HG02642 (cell line): ENCODE data around the gene SERPINE3.

Source experiments
- ATAC-seq: cut with Tn5 transposase; IDR thresholded peaks from one replicate; pipeline ENCODE4 v1.9.1; 2021; ENCODE audit warnings: mild to moderate bottlenecking; ENCODE audit not compliant: unreplicated experiment, poor library complexity

Gene SERPINE3

DNA sequence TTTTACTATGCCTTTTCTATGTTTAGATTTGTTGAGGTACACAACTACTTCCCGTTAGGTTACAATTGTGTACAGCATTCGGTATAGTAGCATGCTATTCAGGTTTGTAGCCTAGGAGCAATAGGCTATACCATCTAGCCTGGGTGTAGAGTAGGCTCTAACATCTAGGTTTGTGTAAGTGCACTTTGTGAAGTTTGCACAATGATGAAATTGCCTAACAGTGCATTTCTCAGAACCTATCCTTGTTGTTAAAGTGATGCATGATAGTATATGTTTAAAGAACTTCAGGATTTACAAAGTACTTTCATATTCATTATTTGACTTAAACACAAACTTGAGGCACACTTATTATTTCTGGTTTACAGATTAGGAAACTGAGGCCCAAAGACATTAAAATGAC is 11.5 kb upstream of the SERPINE3 start:
- ATAC-seq: no peak

DNA sequence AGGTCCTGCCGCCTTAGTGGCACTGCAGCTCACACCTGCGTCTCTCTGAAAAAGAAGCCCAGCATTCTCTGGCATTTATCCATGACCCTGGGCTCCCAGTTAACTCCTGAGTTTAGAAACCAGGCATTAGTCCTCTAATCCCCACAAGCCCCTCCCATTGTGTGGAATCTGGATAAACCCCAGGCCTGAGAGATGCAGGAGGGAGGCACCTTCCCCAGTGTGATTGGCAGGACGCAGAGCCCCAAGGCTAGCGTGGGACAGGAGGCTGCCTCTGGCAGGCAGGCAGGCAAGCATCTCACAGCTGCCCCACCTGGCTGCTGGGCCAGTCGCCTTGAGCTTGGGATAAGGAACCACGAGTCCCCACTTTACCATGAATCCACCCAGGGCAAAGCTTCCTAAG is 11.0 kb upstream of the SERPINE3 start:
- ATAC-seq: no peak

GRCh38 chr13:51329606-51330005 is 9.9 kb upstream of the SERPINE3 start:
- no peak for ATAC-seq

DNA sequence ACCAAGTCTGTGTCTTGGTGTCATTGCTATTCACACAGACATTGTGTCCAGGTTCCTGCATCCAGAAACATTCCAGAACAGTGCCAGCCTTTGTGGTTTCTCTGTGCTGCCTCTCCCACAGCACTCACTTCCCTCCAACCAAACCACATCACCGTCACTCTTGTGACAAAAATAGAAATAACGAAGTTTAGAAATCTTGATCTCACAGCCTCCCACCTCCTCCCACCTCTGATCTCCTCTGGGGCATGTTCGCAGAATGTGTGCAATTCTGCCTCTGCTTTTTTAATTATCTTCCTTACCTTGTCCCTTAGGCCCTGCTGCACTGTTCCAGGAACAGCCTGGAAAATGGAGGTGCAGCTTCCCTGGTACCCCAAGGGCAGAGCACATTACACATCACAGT is 8.7 kb upstream of the SERPINE3 start:
- ATAC-seq: no peak

GRCh38 chr13:51331354-51331861 is 8.1 kb upstream of the SERPINE3 start:
- peak; percentile 67 for ATAC-seq

- no peak for ATAC-seq
Observed at GRCh38 chr13:51332566-51333361, 6.7 kb upstream of the SERPINE3 start.

- ATAC-seq: no peak
Observed at GRCh38 chr13:51333421-51333820, 6.1 kb upstream of the SERPINE3 start.

DNA sequence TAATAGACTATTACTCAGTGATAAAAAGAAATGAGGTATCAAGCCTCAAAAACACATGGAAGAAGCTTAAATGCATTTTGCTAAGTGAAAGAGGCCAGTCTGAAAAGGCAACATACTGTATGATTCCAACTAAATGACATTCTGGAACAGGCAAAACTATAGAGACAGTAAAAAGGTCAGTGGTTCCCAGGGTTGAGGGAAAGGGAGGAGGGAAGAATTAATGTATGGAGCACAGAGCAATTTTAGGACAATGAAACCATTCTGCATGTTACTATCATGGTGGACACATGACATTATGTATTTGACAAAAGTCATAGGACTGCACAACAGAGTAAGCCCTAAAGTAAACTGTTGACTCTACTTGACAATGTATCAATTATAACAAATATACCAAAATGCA is 5.7 kb upstream of the SERPINE3 start:
- ATAC-seq: no peak

GRCh38 chr13:51336746-51337145 is 2.7 kb upstream of the SERPINE3 start:
- no peak for ATAC-seq

- no peak for ATAC-seq
Observed at GRCh38 chr13:51339952-51340732, 651 bp downstream of the SERPINE3 start.

GRCh38 chr13:51341232-51341631 is 1.7 kb downstream of the SERPINE3 start:
- no peak for ATAC-seq

DNA sequence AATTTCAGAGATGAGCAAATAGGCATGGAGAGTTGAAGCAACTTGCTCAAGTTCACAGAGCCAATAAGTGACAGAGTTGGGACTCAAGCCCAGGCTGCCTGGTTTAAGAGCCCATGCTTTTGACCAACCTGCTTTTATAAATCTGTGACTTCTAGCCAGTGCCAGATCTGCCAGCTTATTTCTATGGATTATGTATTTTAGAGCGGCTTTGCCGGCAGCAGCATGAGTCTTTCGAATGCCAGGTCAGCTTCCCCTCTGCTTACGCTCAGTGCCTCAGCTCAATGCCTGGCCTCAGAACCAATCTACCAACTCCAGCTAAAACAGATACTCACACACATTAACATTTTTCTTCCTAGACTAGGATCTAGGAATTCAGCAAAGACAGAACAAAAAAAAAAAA is 2.3 kb downstream of the SERPINE3 start:
- ATAC-seq: no peak

- ATAC-seq: no peak
Observed at GRCh38 chr13:51342706-51343105, 3.2 kb downstream of the SERPINE3 start.

DNA sequence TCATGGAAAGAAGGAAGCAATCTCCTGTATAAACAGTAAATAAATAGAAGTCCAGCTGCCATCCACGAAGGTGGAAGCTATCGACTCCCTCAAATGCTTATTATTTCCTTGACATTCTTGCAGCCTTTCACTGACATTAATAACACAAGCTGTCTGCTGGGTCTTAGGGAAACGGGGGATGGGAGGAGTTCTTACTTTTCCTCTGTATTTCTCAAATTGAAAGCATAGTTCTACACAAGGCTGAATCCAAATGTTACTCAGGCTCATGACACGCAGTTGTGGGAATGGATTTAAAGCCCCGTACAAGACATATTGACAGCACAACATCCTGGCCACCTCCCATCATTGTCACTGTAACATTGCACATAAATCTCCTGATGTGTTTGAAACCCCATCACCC is 4.0 kb downstream of the SERPINE3 start:
- ATAC-seq: no peak

GRCh38 chr13:51346397-51346796 is 6.9 kb downstream of the SERPINE3 start:
- no peak for ATAC-seq

DNA sequence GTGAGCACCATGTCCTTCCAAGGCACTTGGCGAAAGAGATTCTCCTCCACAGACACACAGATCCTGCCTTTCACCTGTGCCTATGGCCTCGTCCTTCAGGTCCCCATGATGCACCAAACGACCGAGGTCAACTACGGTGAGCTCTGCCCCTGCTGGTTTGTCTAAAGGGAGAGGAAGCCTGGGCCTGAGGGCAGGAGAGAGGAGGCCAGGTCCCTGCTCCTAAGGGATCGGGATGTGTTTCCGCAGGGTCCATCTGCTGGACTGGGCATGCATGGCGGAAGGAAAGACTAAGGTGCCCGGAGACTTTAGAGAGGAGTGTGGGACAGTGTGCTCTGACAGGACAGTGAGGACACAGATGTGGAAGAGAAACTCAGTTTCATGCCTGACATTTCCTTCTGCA is 7.6 kb downstream of the SERPINE3 start:
- ATAC-seq: no peak

DNA sequence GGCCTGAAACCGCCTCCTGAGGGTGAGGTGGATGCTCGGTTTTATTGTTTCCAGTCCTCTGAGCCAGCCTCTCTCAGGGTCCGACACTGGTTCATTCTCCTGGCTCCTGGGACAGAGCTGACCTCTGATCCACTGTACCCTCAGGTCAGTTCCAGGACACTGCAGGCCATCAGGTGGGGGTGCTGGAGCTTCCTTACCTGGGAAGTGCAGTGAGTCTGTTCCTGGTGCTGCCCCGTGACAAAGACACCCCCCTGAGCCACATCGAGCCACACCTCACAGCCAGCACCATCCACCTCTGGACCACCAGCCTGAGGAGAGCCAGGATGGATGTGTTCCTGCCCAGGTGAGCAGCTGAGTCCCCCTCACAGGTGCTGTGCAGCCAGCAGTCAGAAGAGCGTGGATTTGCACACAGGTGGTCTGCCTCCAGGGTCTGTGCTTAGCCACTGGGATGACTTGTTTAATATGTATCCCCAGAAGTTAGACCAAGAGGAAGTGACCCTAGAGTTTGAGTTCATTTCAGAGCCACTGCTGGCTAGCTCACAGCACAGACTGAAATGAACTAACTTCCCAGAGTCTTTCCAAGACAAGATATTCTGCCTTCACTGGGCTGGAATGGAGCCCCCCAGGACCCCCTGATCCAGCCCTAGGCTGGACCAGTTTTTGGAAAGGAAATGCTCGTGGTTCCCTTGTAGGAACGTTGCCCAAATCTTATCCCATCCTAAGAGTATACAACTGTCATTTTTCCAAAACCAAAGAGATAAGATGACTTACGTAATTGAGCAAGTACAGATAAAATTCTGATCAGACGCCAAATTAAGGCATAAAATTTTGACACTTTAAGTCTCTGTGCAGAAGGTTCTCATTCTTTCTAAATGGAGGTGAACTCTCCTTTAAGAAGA is 8.8 kb downstream of the SERPINE3 start:
- no peak for ATAC-seq

DNA sequence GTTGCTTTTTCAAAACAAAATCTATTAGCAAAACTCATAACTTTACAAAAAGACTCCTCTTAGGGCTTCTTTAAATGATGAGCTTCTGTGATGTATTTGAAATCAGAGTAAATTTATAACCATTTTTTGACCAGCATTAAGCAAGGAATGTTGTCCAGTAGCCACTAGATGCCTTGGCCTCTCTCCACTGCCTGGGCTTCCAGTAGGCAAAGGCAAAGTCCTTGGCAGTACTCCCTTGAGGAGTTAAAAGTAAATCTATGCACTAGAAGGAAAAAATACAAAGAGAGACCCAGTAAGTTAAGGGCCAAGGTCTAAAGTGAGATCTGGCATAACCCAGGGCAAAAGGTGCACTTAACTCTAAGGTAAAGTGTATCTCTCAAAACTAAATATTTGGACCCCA is 9.5 kb downstream of the SERPINE3 start:
- ATAC-seq: no peak

- ATAC-seq: no peak
Observed at GRCh38 chr13:51355217-51355616, 15.7 kb downstream of the SERPINE3 start.

GRCh38 chr13:51357928-51358595 is 18.6 kb downstream of the SERPINE3 start:
- ATAC-seq: no peak
